KOPT-K1 (cell line): ENCODE results near the gene PGF.

Experiments used
- H3K27ac ChIP-seq: fragments of 200-600 bp; sonication (generic); 2 replicates; pipeline ENCODE4 v1.5.1; 2016; ENCODE audit warnings: antibody characterized with exemption, mild to moderate bottlenecking, low read depth, low read length; ENCODE audit not compliant: poor library complexity, severe bottlenecking
- H3K36me3 ChIP-seq: fragments of 200-600 bp; sonication (generic); 2 replicates; pipeline ENCODE4 v1.5.1; 2017; ENCODE audit warnings: antibody characterized with exemption, mild to moderate bottlenecking, low read length, moderate library complexity; ENCODE audit not compliant: insufficient read depth
- H3K9me3 ChIP-seq: fragments of 200-600 bp; sonication (generic); 2 replicates; pipeline ENCODE4 v1.5.1; 2017; ENCODE audit warnings: antibody characterized with exemption, low read length, mild to moderate bottlenecking; ENCODE audit not compliant: insufficient read depth, poor library complexity, severe bottlenecking

The PGF gene

DNA sequence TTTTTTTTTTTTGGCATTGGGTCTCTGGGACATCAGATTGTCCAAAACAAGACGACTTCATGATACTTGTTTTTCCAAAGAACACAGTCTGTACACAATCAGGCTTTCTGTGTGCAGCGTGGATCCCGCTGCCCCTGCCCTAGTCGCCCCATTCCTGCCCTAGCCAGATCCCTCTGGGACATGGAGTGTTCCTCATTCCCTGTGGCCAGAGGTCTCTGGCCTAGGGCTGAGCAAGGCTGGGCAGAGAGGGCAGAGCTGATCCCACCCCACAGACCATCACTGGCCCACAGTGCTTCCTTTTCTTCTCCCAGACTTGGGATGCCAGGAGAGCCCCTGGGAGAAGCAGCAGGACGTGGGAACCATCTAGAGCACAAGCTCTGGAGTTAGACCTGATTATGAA lies 26.4 kb upstream of the PGF start:
- Histone ChIP-seq H3K9me3 (no peaks in the 10 kb centered on the region), H3K36me3 (no peaks in the 10 kb centered on the region), H3K27ac (no peak overlapping the region)

DNA sequence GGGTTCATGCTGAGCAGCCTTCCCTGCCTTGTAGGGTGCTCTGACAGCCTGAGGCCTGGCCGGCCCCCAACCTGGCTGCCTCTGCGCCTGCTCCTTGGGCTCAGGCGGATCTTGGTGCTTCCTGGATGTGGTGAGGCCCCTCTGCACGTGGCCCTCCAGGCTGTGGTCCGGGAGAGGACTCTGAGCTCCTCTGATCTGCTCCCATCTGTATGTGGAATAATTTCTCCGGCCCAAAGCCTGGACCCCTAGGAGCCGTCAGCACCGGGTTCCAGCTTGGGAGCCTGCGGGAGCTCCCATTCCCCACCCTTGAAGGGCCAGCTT lies 26.0 kb upstream of the PGF start:
- Histone ChIP-seq H3K36me3 (no peaks in the 10 kb centered on the region), H3K9me3 (no peaks in the 10 kb centered on the region), H3K27ac (no peak overlapping the region)

DNA sequence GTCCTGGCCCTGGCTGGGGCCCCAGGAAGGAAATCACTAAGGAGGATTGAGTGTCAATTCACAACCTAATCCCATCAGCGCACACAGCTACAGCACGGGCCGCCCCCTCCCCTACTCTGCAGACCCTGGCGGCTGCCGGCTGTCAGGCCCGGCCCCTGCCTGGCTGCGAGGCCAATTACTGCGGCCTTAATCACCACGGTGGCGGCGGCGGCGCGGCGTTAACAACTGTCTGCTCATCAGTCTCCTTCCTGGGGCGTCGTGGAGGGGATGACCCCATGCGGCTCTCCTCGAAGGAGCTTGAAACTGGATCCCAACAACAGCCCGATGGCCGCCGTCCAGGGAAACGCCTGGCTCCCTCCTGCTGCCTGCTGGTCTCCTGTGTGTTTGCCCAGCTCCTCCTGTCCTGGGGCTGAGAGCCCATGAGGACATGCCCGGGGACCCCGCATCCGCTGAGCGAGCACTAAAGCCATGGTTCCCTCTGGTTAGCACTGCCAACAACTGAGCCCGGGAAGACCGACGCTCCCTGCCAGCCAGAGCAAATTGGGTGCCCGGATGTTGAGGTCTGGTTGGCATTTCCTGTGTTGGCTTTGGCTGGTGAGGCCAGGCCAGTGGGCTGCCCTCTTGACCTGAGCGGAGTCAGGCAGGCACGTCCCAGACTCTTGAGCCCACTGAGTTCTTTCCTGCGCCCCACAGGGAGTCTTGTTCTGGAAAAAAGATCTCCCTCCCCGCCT lies 25.5 kb upstream of the PGF start:
- H3K9me3 ChIP-seq = no peaks in the 10 kb centered on the region
- H3K36me3 ChIP-seq = no peaks in the 10 kb centered on the region
- no peak overlapping the region for H3K27ac ChIP-seq

DNA sequence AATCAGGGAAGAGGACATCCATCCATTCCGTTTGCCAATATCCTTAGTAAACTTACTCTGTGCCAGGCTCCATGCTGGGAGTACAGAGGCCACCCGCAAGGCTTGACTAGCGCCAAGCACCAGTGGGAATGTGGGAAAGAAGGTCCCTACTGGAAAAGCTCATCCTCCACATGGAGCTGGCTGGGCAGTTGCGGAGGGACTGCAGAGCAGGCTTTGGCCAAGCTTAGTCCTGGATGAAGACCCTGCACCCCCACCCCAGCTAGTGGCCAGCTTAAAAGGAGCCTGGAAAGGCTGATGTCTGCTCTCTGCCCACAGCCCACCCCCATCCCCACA lies 25.0 kb upstream of the PGF start:
- no peaks in the 10 kb centered on the region for H3K9me3 ChIP-seq
- H3K27ac ChIP-seq = no peak overlapping the region
- no peaks in the 10 kb centered on the region for H3K36me3 ChIP-seq

GRCh38 chr14:74979442-74980397 lies 24.3 kb upstream of the PGF start:
- no peak overlapping the region for H3K27ac ChIP-seq
- no peaks in the 10 kb centered on the region for H3K9me3 ChIP-seq
- H3K36me3 ChIP-seq = no peaks in the 10 kb centered on the region

- H3K27ac ChIP-seq = no peak overlapping the region
- no peaks in the 10 kb centered on the region for H3K9me3 ChIP-seq
- no peaks in the 10 kb centered on the region for H3K36me3 ChIP-seq
These were observed 23.6 kb upstream of the PGF start for GRCh38 chr14:74979029-74979428.

DNA sequence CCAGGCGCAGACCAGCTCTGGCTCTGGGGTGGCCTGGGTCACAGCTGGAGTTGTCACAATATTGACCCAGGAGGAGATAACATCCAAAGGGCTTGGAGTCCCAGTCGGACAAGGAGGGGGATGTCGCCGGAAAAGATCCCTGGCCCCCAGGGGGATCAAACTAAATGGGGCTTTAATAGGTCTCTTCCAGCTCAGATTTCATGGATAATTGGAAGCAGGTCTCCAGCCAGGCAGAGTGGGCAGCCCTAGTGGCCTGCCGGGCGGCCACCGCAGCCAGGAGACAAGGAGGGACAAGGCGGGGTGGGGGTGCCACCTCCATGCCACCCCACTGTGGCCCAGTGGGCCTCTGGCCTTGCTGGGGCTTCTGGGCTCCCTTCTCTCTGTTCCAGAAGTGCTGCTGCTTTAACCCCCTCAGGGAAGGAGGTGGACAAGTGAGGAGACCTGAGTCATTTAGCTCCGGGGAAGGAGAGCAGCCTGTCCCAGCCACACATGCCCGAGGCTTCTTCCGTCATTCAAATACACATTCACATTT lies 23.1 kb upstream of the PGF start:
- H3K27ac ChIP-seq = no peak overlapping the region
- H3K9me3 ChIP-seq = no peaks in the 10 kb centered on the region
- H3K36me3 ChIP-seq = no peaks in the 10 kb centered on the region

GRCh38 chr14:74977901-74978385 lies 22.5 kb upstream of the PGF start:
- H3K36me3 ChIP-seq = no peaks in the 10 kb centered on the region
- H3K9me3 ChIP-seq = no peaks in the 10 kb centered on the region
- no peak overlapping the region for H3K27ac ChIP-seq

DNA sequence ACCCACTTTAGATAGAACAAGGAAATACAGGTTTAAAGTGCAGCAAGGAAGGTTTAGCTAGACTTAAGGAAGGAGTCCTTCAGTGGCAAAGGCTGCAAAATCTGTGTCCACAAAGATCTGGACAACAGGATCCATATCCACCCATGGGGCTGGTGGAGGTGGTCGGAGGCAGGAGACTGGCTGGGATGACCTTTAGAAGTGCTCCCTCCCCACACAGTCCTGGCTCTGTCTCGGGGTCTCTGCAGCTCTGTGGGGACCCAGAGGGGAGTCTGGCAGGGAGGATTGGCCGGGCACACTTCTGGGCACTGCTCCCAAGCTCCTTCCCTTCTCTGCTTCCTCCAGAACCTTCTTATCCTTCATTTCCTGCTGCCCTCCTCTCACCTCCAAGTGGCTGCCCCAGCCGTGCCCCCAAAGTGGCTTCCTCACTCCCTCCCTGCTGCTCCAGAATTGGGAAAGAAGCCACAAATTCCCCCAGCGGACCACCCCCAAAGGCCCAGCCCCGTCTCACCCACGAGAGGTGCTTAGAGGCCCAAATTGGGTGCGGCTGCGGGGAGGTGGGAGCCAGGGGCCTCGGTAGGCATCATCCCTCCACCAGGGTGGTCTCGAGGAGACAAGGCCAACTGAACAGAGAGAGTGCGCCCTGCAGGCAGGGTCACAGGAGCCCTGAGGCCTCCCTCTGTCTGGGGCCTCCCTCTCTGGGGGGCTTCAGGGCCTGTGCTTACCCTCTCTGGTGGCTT lies 21.9 kb upstream of the PGF start:
- H3K9me3 ChIP-seq = no peaks in the 10 kb centered on the region
- no peaks in the 10 kb centered on the region for H3K36me3 ChIP-seq
- no peak overlapping the region for H3K27ac ChIP-seq

GRCh38 chr14:74976264-74977113 lies 21.1 kb upstream of the PGF start:
- Histone ChIP-seq H3K27ac (no peak overlapping the region), H3K9me3 (no peaks in the 10 kb centered on the region), H3K36me3 (no peaks in the 10 kb centered on the region)

GRCh38 chr14:74975059-74975810 lies 19.8 kb upstream of the PGF start:
- Histone ChIP-seq H3K27ac (no peak overlapping the region), H3K9me3 (no peaks in the 10 kb centered on the region), H3K36me3 (no peaks in the 10 kb centered on the region)

- H3K9me3 ChIP-seq = no peaks in the 10 kb centered on the region
- H3K27ac ChIP-seq = peak overlapping the region; percentile 41
- H3K36me3 ChIP-seq = no peaks in the 10 kb centered on the region
These were observed 19.1 kb upstream of the PGF start for GRCh38 chr14:74974364-74975058.

DNA sequence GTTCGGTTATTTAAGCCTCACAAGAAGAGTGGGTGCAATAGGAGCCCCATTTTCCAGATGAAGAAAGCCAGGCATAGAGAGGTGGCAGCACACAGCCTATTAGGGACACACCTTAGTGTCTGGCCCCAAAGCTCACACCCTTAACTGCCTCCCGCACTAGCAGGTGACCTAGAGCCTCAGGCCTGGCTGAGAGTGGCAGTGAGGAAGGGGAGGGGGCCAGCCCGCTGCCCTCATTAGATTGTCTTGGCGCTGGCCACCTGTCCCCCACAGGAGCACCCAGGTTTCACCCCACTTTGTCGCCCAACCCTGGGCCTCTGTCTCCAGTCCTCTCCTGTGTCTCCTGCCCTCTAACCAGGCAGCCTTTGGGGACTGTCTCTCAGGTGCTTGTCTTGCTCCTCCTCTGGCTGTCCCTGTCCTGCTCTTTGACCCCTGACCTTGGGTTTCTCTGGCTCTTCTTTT lies 18.5 kb upstream of the PGF start:
- Histone ChIP-seq H3K27ac (peak overlapping the region; percentile 41), H3K9me3 (no peaks in the 10 kb centered on the region), H3K36me3 (no peaks in the 10 kb centered on the region)
